ENCODE data around the gene RBM25. TPM values are rescaled to one million over a fixed set of nuclear protein-coding genes. Genes with fewer than 3 reads are reported as not detected.
A peak's percentile ranks its signal among the peaks of the same experiment; 100 is the strongest.

RBM25 gene
- total and polyA plus RNA-seq, 2 donors from 2014 or later: 18.8 to 70.0 TPM

- Histone ChIP-seq H3K4me1 (ENCODE audit: control insufficient read depth in 2 of 3, insufficient read depth in 2 of 3, low read depth in 1 of 3, low read length in 3 of 3) (no peaks in the 10 kb centered on the region), H3K9ac (ENCODE audit: low read length in 3 of 3) (no peak overlapping the region), H3K27ac (ENCODE audit: low read depth in 2 of 2, low read length in 2 of 2) (no peak overlapping the region), H3K27me3 (ENCODE audit: control insufficient read depth, insufficient read depth, low read length) (no peaks in the 10 kb centered on the region), H3K36me3 (ENCODE audit: control insufficient read depth in 2 of 3, insufficient read depth in 3 of 3, low read length in 3 of 3) (no peaks in the 10 kb centered on the region), H3K9me3 (ENCODE audit: control insufficient read depth in 2 of 3, insufficient read depth in 1 of 3, low read length in 3 of 3) (no peaks in the 10 kb centered on the region), H3K4me3 (ENCODE audit: low read length in 3 of 3) (no peak overlapping the region)
- TF ChIP-seq CTCF (IDR thresholded peaks at IDR 0.05; ENCODE audit: borderline replicate concordance, extremely low read depth, insufficient read depth): no peak
- no peak for DNase-seq
- FAIRE-seq: no peak
- intact Hi-C loops (cut with DNase I): no loop called here
Observed at GRCh38 chr14:73047808-73048207, 10.5 kb upstream of the RBM25 start.

DNA sequence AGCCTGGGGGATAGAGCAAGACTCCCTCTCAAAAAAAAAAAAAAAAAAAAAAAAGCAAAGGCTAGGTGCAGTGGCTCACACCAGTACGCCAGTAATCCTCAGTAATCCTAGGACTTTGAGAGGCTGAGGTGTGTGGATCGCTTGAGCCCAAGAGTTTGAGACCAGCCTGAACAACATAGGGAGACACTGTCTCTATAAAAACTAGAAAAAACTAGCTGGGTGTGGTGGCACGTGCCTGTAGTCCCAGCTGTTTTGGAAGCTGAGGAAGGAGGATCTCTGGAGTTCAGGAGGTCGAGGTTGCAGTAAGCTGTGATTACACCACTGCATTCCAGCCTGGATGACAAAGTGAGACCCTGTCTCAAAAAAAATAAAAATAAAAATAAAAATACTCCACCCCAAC, 8.9 kb upstream of the RBM25 start:
- Histone ChIP-seq H3K9ac (ENCODE audit: low read length in 3 of 3) (no peak overlapping the region), H3K4me3 (ENCODE audit: low read length in 3 of 3) (no peak overlapping the region), H3K27ac (ENCODE audit: low read depth in 2 of 2, low read length in 2 of 2) (no peak overlapping the region), H3K36me3 (ENCODE audit: control insufficient read depth in 2 of 3, insufficient read depth in 3 of 3, low read length in 3 of 3) (no peaks in the 10 kb centered on the region), H3K4me1 (ENCODE audit: control insufficient read depth in 2 of 3, insufficient read depth in 2 of 3, low read depth in 1 of 3, low read length in 3 of 3) (no peaks in the 10 kb centered on the region), H3K9me3 (ENCODE audit: control insufficient read depth in 2 of 3, insufficient read depth in 1 of 3, low read length in 3 of 3) (no peaks in the 10 kb centered on the region), H3K27me3 (ENCODE audit: control insufficient read depth, insufficient read depth, low read length) (no peaks in the 10 kb centered on the region)
- intact Hi-C loops (cut with DNase I): no loop called here
- FAIRE-seq: no peak
- TF ChIP-seq CTCF (IDR thresholded peaks at IDR 0.05; ENCODE audit: borderline replicate concordance, extremely low read depth, insufficient read depth): no peak
- DNase-seq: no peak

DNA sequence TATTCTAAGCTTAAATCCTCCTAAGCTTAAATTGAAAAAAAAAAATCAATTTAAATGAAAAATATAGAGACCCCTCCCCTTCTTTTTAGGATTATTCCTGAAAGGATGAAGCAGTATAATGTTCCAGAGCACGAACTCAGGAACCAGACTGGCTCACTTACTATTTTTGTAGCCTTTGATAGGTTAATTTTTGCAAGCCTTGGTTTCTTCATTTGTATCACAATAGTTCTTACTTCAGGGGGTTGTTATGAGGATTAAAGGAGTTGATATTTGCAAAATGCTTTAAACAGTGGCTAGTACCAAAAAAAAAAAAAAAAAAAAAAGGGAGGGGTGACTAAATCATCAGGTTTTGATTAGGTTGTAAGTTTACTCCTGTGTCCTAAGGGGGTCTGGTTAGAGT, 3.1 kb upstream of the RBM25 start:
- intact Hi-C loops (cut with DNase I): no loop called here
- no peaks in the 10 kb centered on the region for H3K27me3 ChIP-seq (ENCODE audit: control insufficient read depth, insufficient read depth, low read length)
- H3K27ac ChIP-seq (ENCODE audit: low read depth in 2 of 2, low read length in 2 of 2): no peak overlapping the region
- no peaks in the 10 kb centered on the region for H3K36me3 ChIP-seq (ENCODE audit: control insufficient read depth in 2 of 3, insufficient read depth in 3 of 3, low read length in 3 of 3)
- FAIRE-seq: no peak
- H3K9me3 ChIP-seq (ENCODE audit: control insufficient read depth in 2 of 3, insufficient read depth in 1 of 3, low read length in 3 of 3): no peaks in the 10 kb centered on the region
- no peak for DNase-seq
- H3K4me1 ChIP-seq (ENCODE audit: control insufficient read depth in 2 of 3, insufficient read depth in 2 of 3, low read depth in 1 of 3, low read length in 3 of 3): peaks cover 0 to 8% (median 0%) of the 10 kb centered on the region in 3 donors
- no peak for TF ChIP-seq CTCF (IDR thresholded peaks at IDR 0.05; ENCODE audit: borderline replicate concordance, extremely low read depth, insufficient read depth)
- H3K9ac ChIP-seq (ENCODE audit: low read length in 3 of 3): no peak overlapping the region
- no peak overlapping the region for H3K4me3 ChIP-seq (ENCODE audit: low read length in 3 of 3)

GRCh38 chr14:73057944-73058223, 450 bp upstream of the RBM25 start:
- peaks cover 0 to 4% (median 0%) of the 10 kb centered on the region in 3 donors for H3K36me3 ChIP-seq (ENCODE audit: control insufficient read depth in 2 of 3, insufficient read depth in 3 of 3, low read length in 3 of 3)
- peak overlapping the region; percentile 83 to 95 (median 94) for H3K4me3 ChIP-seq (ENCODE audit: low read length in 3 of 3)
- peaks cover 0 to 16% (median 3%) of the 10 kb centered on the region in 3 donors for H3K4me1 ChIP-seq (ENCODE audit: control insufficient read depth in 2 of 3, insufficient read depth in 2 of 3, low read depth in 1 of 3, low read length in 3 of 3)
- no peaks in the 10 kb centered on the region for H3K9me3 ChIP-seq (ENCODE audit: control insufficient read depth in 2 of 3, insufficient read depth in 1 of 3, low read length in 3 of 3)
- no peak for TF ChIP-seq CTCF (IDR thresholded peaks at IDR 0.05; ENCODE audit: borderline replicate concordance, extremely low read depth, insufficient read depth)
- FAIRE-seq (no peak), DNase-seq (no peak)
- no peaks in the 10 kb centered on the region for H3K27me3 ChIP-seq (ENCODE audit: control insufficient read depth, insufficient read depth, low read length)
- intact Hi-C loops (cut with DNase I): no loop called here
- H3K9ac ChIP-seq (ENCODE audit: low read length in 3 of 3): peak overlapping the region; percentile 63 to 93 (median 91)
- H3K27ac ChIP-seq (ENCODE audit: low read depth in 2 of 2, low read length in 2 of 2): peak overlapping the region; percentile 95 to 96

Measured in kidney (tissue), 14 donors.